NCI-H1436 treated with DMSO at 0.1 percent for 48 hours (cell line): ENCODE measurements around the gene CMTM8.

Source experiments
- DNase-seq: peaks from one replicate; lab custom pipeline; 2025; lab: John Stamatoyannopoulos, UW

CMTM8 gene

GRCh38 chr3:32337505-32337904 is 99.0 kb downstream of the CMTM8 start:
- DNase-seq, result no peak

GRCh38 chr3:32340039-32340438 is 101.6 kb downstream of the CMTM8 start:
- no peak for DNase-seq

- DNase-seq, result no peak
These were observed 102.3 kb downstream of the CMTM8 start for GRCh38 chr3:32340611-32341365.

- no peak for DNase-seq
These were observed 109.1 kb downstream of the CMTM8 start for GRCh38 chr3:32347343-32348125.

- DNase-seq, result no peak
These were observed 110.7 kb downstream of the CMTM8 start for GRCh38 chr3:32349184-32349583.

GRCh38 chr3:32352563-32352962 is 114.1 kb downstream of the CMTM8 start:
- DNase-seq, result no peak

GRCh38 chr3:32353351-32353750 is 114.9 kb downstream of the CMTM8 start:
- DNase-seq, result no peak

- DNase-seq, result no peak
These were observed 115.9 kb downstream of the CMTM8 start for GRCh38 chr3:32354362-32354778.

GRCh38 chr3:32355751-32356291 is 117.3 kb downstream of the CMTM8 start:
- DNase-seq, result no peak

GRCh38 chr3:32359766-32360492 is 121.4 kb downstream of the CMTM8 start:
- no peak for DNase-seq

GRCh38 chr3:32360493-32360827 is 122.0 kb downstream of the CMTM8 start:
- DNase-seq, result no peak

GRCh38 chr3:32366638-32367397 is 128.3 kb downstream of the CMTM8 start:
- DNase-seq, result no peak

GRCh38 chr3:32367442-32367841 is 129.0 kb downstream of the CMTM8 start:
- no peak for DNase-seq

GRCh38 chr3:32371461-32372212 is 133.2 kb downstream of the CMTM8 start:
- DNase-seq, result no peak

- DNase-seq, result no peak
These were observed 133.7 kb downstream of the CMTM8 start for GRCh38 chr3:32372213-32372490.

GRCh38 chr3:32373276-32373675 is 134.8 kb downstream of the CMTM8 start:
- DNase-seq, result no peak

- no peak for DNase-seq
These were observed 135.4 kb downstream of the CMTM8 start for GRCh38 chr3:32373844-32374243.

- DNase-seq, result no peak
These were observed 136.5 kb downstream of the CMTM8 start for GRCh38 chr3:32374788-32375595.

- DNase-seq, result no peak
These were observed 137.1 kb downstream of the CMTM8 start for GRCh38 chr3:32375596-32375930.

GRCh38 chr3:32376115-32376514 is 137.6 kb downstream of the CMTM8 start:
- no peak for DNase-seq
